H1 (cell line): Measurements from ENCODE around the gene DEK. TPM values are rescaled to one million over a fixed set of nuclear protein-coding genes. Genes with fewer than 3 reads are reported as not detected.

Source experiments
- CTCF ChIA-PET: fragments of 300-600 bp; sonication (Branson Sonifier 250); formaldehyde crosslinking; loops from one replicate; lab custom pipeline; 2021; ENCODE audit not compliant: partially characterized antibody; lab: Charles Lee
- POLR2A ChIA-PET: fragments of 300-600 bp; sonication (Branson Sonifier 250); formaldehyde crosslinking; loops from one replicate; lab custom pipeline; 2021; ENCODE audit warnings: inconsistent platforms; ENCODE audit not compliant: partially characterized antibody; lab: Charles Lee
- DNase-seq, 2 experiments: peaks; one replicate each; pipeline versions ENCODE4 v3.0.0 to v3.0.0-alpha.2; 2010 to 2022; ENCODE audit warnings: low spot score in 2 of 2, low read depth in 1 of 2, mixed read lengths in 1 of 2
- FAIRE-seq: peaks from 2 replicates; lab custom pipeline; 2011; peaks lifted over from hg19 to GRCh38; lab: Jason Lieb, UNC
- H2AFZ ChIP-seq: 2 replicates; pipeline ENCODE4 v1.8.1; 2012; ENCODE audit warnings: low read length, inconsistent platforms
- H2AK5ac ChIP-seq: 2 replicates; pipeline ENCODE4 v1.6.1; 2013; ENCODE audit warnings: low read depth, low read length
- H2BK120ac ChIP-seq: replicated peaks from 2 replicates; pipeline ENCODE3; 2013; ENCODE audit warnings: low read depth, low read length, inconsistent platforms
- H2BK12ac ChIP-seq: 2 replicates; pipeline ENCODE4 v1.6.1; 2013; ENCODE audit warnings: low read depth, low read length
- H2BK15ac ChIP-seq: 2 replicates; pipeline ENCODE4 v1.6.1; 2013; ENCODE audit warnings: low read length
- H2BK20ac ChIP-seq: 2 replicates; pipeline ENCODE4 v1.6.1; 2013; ENCODE audit warnings: low read length
- H2BK5ac ChIP-seq: 2 replicates; pipeline ENCODE4 v1.6.1; 2013; ENCODE audit warnings: low read depth, low read length
- H3K14ac ChIP-seq: 2 replicates; pipeline ENCODE4 v1.6.1; 2013; ENCODE audit warnings: inconsistent platforms; ENCODE audit not compliant: insufficient read length
- H3K18ac ChIP-seq: 2 replicates; pipeline ENCODE4 v1.6.1; 2013; ENCODE audit warnings: low read length; ENCODE audit errors: extremely low read depth
- H3K23ac ChIP-seq: 2 replicates; pipeline ENCODE4 v1.6.1; 2013; ENCODE audit warnings: inconsistent platforms; ENCODE audit not compliant: insufficient read length
- H3K23me2 ChIP-seq: 2 replicates; pipeline ENCODE4 v1.6.1; 2013; ENCODE audit warnings: low read depth, low read length
- H3K27ac ChIP-seq: 2 replicates; pipeline ENCODE4 v1.6.1; 2011; ENCODE audit warnings: low read depth, low read length, inconsistent platforms
- H3K27me3 ChIP-seq, 4 experiments: replicated peaks in 1 of 4; 1 replicate in 1 of 4; 2 replicates in 3 of 4; pipeline versions ENCODE4 v1.6.1 to v1.8.1; 2011 to 2013; ENCODE audit warnings: low read length in 3 of 4, mild to moderate bottlenecking in 3 of 4, inconsistent platforms in 2 of 4, mixed read lengths in 2 of 4, moderate library complexity in 1 of 4; ENCODE audit not compliant: control insufficient read depth in 3 of 4, insufficient read depth in 3 of 4; ENCODE audit errors: extremely low read depth in 1 of 4
- H3K36me3 ChIP-seq, 4 experiments: 2 replicates each; pipeline versions ENCODE4 v1.6.1 to v1.8.1; 2011 to 2013; ENCODE audit warnings: mild to moderate bottlenecking in 4 of 4, low read length in 3 of 4, moderate library complexity in 2 of 4, control low read depth in 1 of 4, inconsistent platforms in 1 of 4; ENCODE audit not compliant: insufficient read depth in 4 of 4, control insufficient read depth in 2 of 4
- H3K4ac ChIP-seq: replicated peaks from 2 replicates; pipeline ENCODE3; 2013; ENCODE audit warnings: low read length, low read depth, mixed read lengths, inconsistent platforms; ENCODE audit not compliant: insufficient read length
- H3K4me1 ChIP-seq, 4 experiments: replicated peaks in 1 of 4; 1 replicate in 1 of 4; 2 replicates in 3 of 4; pipeline versions ENCODE4 v1.6.1 to v1.8.1; 2011 to 2013; ENCODE audit warnings: low read length in 3 of 4, inconsistent platforms in 2 of 4, mixed read lengths in 1 of 4; ENCODE audit not compliant: insufficient read depth in 4 of 4, control insufficient read depth in 3 of 4
- H3K4me2 ChIP-seq, 2 experiments: 2 replicates each; pipeline versions ENCODE4 v1.6.1 to v1.8.1; 2011 to 2013; ENCODE audit warnings: low read depth in 2 of 2, low read length in 2 of 2, control low read depth in 1 of 2, inconsistent platforms in 1 of 2, mild to moderate bottlenecking in 1 of 2; ENCODE audit not compliant: insufficient read depth in 1 of 2
- H3K4me3 ChIP-seq, 4 experiments: fragments of 200-600, 300-600 bp in 1 of 4; sonication (generic), shearing (Covaris generic), sonication (Bioruptor Twin) in 1 of 4; 2 replicates each; pipeline versions ENCODE4 v1.5.1 to v1.8.1; 2011 to 2016; ENCODE audit warnings: low read length in 4 of 4, low read depth in 3 of 4, control low read depth in 2 of 4, inconsistent platforms in 2 of 4, mild to moderate bottlenecking in 2 of 4, mixed read lengths in 1 of 4, moderate library complexity in 1 of 4; ENCODE audit not compliant: insufficient read depth in 2 of 4; ENCODE audit errors: extremely low read depth in 1 of 4
- H3K56ac ChIP-seq: replicated peaks from 2 replicates; pipeline ENCODE3; 2013; ENCODE audit warnings: low read depth, mild to moderate bottlenecking, mixed read lengths, low read length, inconsistent platforms; ENCODE audit not compliant: insufficient read length
- H3K79me1 ChIP-seq: 2 replicates; pipeline ENCODE4 v1.6.1; 2013; ENCODE audit warnings: low read depth, low read length, control low read depth
- H3K79me2 ChIP-seq, 2 experiments: 2 replicates each; pipeline versions ENCODE4 v1.6.1 to v1.8.1; 2012 to 2013; ENCODE audit warnings: low read length in 2 of 2, mild to moderate bottlenecking in 2 of 2, inconsistent platforms in 1 of 2; ENCODE audit not compliant: insufficient read depth in 2 of 2, control insufficient read depth in 1 of 2
- H3K9ac ChIP-seq, 4 experiments: replicated peaks in 1 of 4; 1 replicate in 1 of 4; 2 replicates in 3 of 4; pipeline versions ENCODE4 v1.6.1 to v1.8.1; 2011 to 2013; ENCODE audit warnings: low read depth in 3 of 4, low read length in 3 of 4, control low read depth in 2 of 4, mild to moderate bottlenecking in 2 of 4, moderate library complexity in 2 of 4, inconsistent platforms in 1 of 4; ENCODE audit errors: extremely low read depth in 1 of 4
- H3K9me3 ChIP-seq, 2 experiments: 2 replicates each; pipeline versions ENCODE4 v1.6.1 to v1.8.1; 2012 to 2013; ENCODE audit warnings: mild to moderate bottlenecking in 2 of 2, moderate library complexity in 2 of 2, control low read depth in 1 of 2, inconsistent platforms in 1 of 2, low read depth in 1 of 2, low read length in 1 of 2, mixed read lengths in 1 of 2; ENCODE audit not compliant: insufficient read depth in 2 of 2
- H4K20me1 ChIP-seq, 2 experiments: replicated peaks in 1 of 2; 2 replicates each; pipeline versions ENCODE3 to v1.8.1; 2011 to 2013; ENCODE audit warnings: inconsistent platforms in 2 of 2, low read length in 2 of 2, mild to moderate bottlenecking in 1 of 2; ENCODE audit not compliant: insufficient read depth in 2 of 2, control insufficient read depth in 1 of 2
- H4K5ac ChIP-seq: 2 replicates; pipeline ENCODE4 v1.6.1; 2013; ENCODE audit warnings: low read length, low read depth, mixed read lengths, inconsistent platforms; ENCODE audit not compliant: insufficient read length
- H4K8ac ChIP-seq: 2 replicates; pipeline ENCODE4 v1.8.0; 2013; ENCODE audit warnings: mild to moderate bottlenecking, moderate library complexity, low read length, inconsistent platforms; ENCODE audit not compliant: insufficient read depth; ENCODE audit errors: extremely low read depth
- H4K91ac ChIP-seq: replicated peaks from 2 replicates; pipeline ENCODE3; 2013; ENCODE audit warnings: low read length, mixed read lengths, inconsistent platforms; ENCODE audit not compliant: insufficient read length
- BACH1 ChIP-seq: IDR thresholded peaks from 2 replicates; pipeline ENCODE4 v1.6.1; 2012; ENCODE audit warnings: low read length, improper control_type of control experiment
- CBX5 ChIP-seq: fragments of 300-800, 300-1000 bp; sonication (generic); IDR thresholded peaks from 2 replicates; pipeline ENCODE4 v1.7.1; 2016; ENCODE audit warnings: antibody characterized with exemption, low read length, low read depth
- CHD2 ChIP-seq: IDR thresholded peaks from 2 replicates; pipeline ENCODE4 v1.6.1; 2012; ENCODE audit warnings: low read length, improper control_type of control experiment
- E2F6 ChIP-seq: IDR thresholded peaks from 2 replicates; pipeline ENCODE4 v1.6.1; 2012; ENCODE audit warnings: inconsistent platforms
- EP300 ChIP-seq, 2 experiments: IDR thresholded peaks; 1 replicate in 1 of 2; 2 replicates in 1 of 2; pipeline ENCODE4 v1.6.1; 2011 to 2012; ENCODE audit warnings: low read depth in 2 of 2, low read length in 2 of 2, mild to moderate bottlenecking in 2 of 2, borderline replicate concordance in 1 of 2, inconsistent platforms in 1 of 2, moderate library complexity in 1 of 2
- HDAC2 ChIP-seq, 2 experiments: fragments of 300-600 bp in 1 of 2; sonication (generic) in 1 of 2; IDR thresholded peaks; 2 replicates each; pipeline ENCODE4 v1.6.1; 2011 to 2012; ENCODE audit warnings: low read depth in 2 of 2, low read length in 2 of 2, mild to moderate bottlenecking in 2 of 2, moderate library complexity in 2 of 2, borderline replicate concordance in 1 of 2, inconsistent platforms in 1 of 2
- HDAC6 ChIP-seq: IDR thresholded peaks from one replicate; pipeline ENCODE4 v1.7.1; 2012; ENCODE audit warnings: low read depth, mild to moderate bottlenecking, inconsistent platforms, low read length, moderate library complexity
- POLR2AphosphoS5 ChIP-seq: IDR thresholded peaks from 2 replicates; pipeline ENCODE4 v1.6.1; 2011; ENCODE audit warnings: low read depth, low read length
- RAD21 ChIP-seq, 2 experiments: IDR thresholded peaks in 1 of 2; conservative IDR thresholded peaks in 1 of 2; 2 replicates each; pipeline ENCODE4 v1.6.1; 2011; ENCODE audit warnings: low read depth in 2 of 2, low read length in 2 of 2, improper control_type of control experiment in 1 of 2, inconsistent platforms in 1 of 2, mild to moderate bottlenecking in 1 of 2, moderate library complexity in 1 of 2
- RXRA ChIP-seq: IDR thresholded peaks from 2 replicates; pipeline ENCODE4 v1.6.1; 2011; ENCODE audit warnings: low read depth, mild to moderate bottlenecking, low read length, moderate library complexity; ENCODE audit not compliant: insufficient read depth
- SUZ12 ChIP-seq: fragments of 200-600 bp; sonication (generic); IDR thresholded peaks from 2 replicates; pipeline ENCODE4 v1.6.1; 2012; ENCODE audit warnings: mild to moderate bottlenecking, inconsistent platforms, low read length, moderate library complexity, mixed read lengths
- USF2 ChIP-seq: IDR thresholded peaks from 2 replicates; pipeline ENCODE4 v1.6.1; 2011; ENCODE audit warnings: low read length, improper control_type of control experiment
- WGBS, 2 experiments: shearing (Covaris generic) in 1 of 2; methylation state at CpG; one replicate each; pipeline versions ENCODE4 v1.1.6 to v1.1.7; 2013 to 2015; ENCODE audit warnings: low lambda C conversion rate in 2 of 2, mixed read lengths in 2 of 2, inconsistent platforms in 1 of 2, low coverage in 1 of 2, missing lambda C conversion rate in 1 of 2; ENCODE audit not compliant: insufficient replicate concordance in 2 of 2, insufficient coverage in 1 of 2, insufficient read length in 1 of 2; ENCODE audit errors: extremely low coverage in 1 of 2, missing lambda C conversion rate in 1 of 2; 5-methylcytosine and 5-hydroxymethylcytosine counted together
- polyA plus RNA-seq, 7 experiments: library from polyadenylated mRNA; depleted of rRNA in 3 of 7; stranded (reverse) in 5 of 7; unstranded in 2 of 7; fragments of >200 nt in 5 of 7; fragments of 200-250 nt in 2 of 7; gene quantifications; 1 replicate in 5 of 7; 2 replicates in 1 of 7; 4 replicates in 1 of 7; pipeline versions ENCODE4 v1.2.1 to v1.2.3, GENCODE V29; 2011 to 2013; ENCODE audit warnings: missing spikeins in 2 of 7, mixed read lengths in 2 of 7
- total RNA-seq: library from RNA; stranded (reverse); fragmentation: NEBNext Ultra II Directional; extraction: Animal tissue kit (Norgen Biotek cat#: 25700); gene quantifications from 2 replicates; pipeline ENCODE4 v1.2.1, GENCODE V29; 2021

The DEK gene
- total and polyA plus RNA-seq, 2 of the 8 experiments (the other 6 are each of a cell fraction or from before 2014, with no cell fraction given): 40.0 to 228 TPM

GRCh38 chr6:18214003-18214402, 50.3 kb downstream of the DEK start:
- H3K4me2 ChIP-seq: no peak overlapping the region
- H3K4me1 ChIP-seq: no peaks in the 10 kb centered on the region
- H2BK15ac ChIP-seq: no peak overlapping the region
- no peak overlapping the region for H2BK120ac ChIP-seq
- ChIA-PET CTCF (interaction anchor here (1.1 kb wide), 1 partner anchor 12 kb away, joined by 3 read pairs; no protein-coding TSS in a partner anchor), POLR2A (interaction anchor here (1.2 to 2.0 kb wide), 2 partner anchors 9 to 62 kb away, joined by 3 to 10 read pairs; no protein-coding TSS in a partner anchor)
- WGBS, 2 experiments: 96% methylated on average over 4 of the region's 4 CpGs; no CpG with 5 or more reads in 1 of the 2 experiments
- DNase-seq (no peak), FAIRE-seq (no peak)
- H3K18ac ChIP-seq: no peak overlapping the region
- H3K56ac ChIP-seq: no peak overlapping the region
- H2BK12ac ChIP-seq: no peak overlapping the region
- H3K23me2 ChIP-seq: no peaks in the 10 kb centered on the region
- no peak overlapping the region for H2AK5ac ChIP-seq
- no peaks in the 10 kb centered on the region for H3K27me3 ChIP-seq
- H4K91ac ChIP-seq: no peak overlapping the region
- no peak overlapping the region for H3K27ac ChIP-seq
- H4K20me1 ChIP-seq: no peaks in the 10 kb centered on the region
- no peak overlapping the region for H2BK20ac ChIP-seq
- H4K5ac ChIP-seq: no peak overlapping the region
- H2BK5ac ChIP-seq: no peak overlapping the region
- no peak overlapping the region for H3K9ac ChIP-seq
- H4K8ac ChIP-seq: no peak overlapping the region
- H2AFZ ChIP-seq: no peak overlapping the region
- H3K23ac ChIP-seq: no peak overlapping the region
- H3K4me3 ChIP-seq: no peak overlapping the region
- H3K36me3 ChIP-seq: no peaks in the 10 kb centered on the region; a peak in 3 of 8 replicates
- no peaks in the 10 kb centered on the region for H3K79me2 ChIP-seq
- no peak overlapping the region for H3K4ac ChIP-seq
- H3K79me1 ChIP-seq: no peaks in the 10 kb centered on the region
- no peak overlapping the region for H3K14ac ChIP-seq
- H3K9me3 ChIP-seq: no peaks in the 10 kb centered on the region
- TF ChIP-seq BACH1 (no peak), RAD21 (IDR thresholded peaks at IDR 0.05 in 1 of 2, conservative IDR thresholded peaks at IDR 0.05 in 1 of 2; ENCODE audit: low read depth in 2 of 2, low read length in 2 of 2) (no peak), POLR2AphosphoS5 (no peak), HDAC6 (no peak), EP300 (IDR thresholded peaks at IDR 0.05; ENCODE audit: borderline replicate concordance in 1 of 2, low read depth in 2 of 2, low read length in 2 of 2) (no peak), RXRA (no peak), USF2 (no peak), E2F6 (no peak), SUZ12 (no peak), HDAC2 (IDR thresholded peaks at IDR 0.05; ENCODE audit: borderline replicate concordance in 1 of 2, low read depth in 2 of 2, low read length in 2 of 2) (no peak), CHD2 (no peak), CBX5 (no peak)
